GM19043 (cell line): ENCODE data around the gene IRX6.

Experiments
- ATAC-seq: cut with Tn5 transposase; IDR thresholded peaks from one replicate; pipeline ENCODE4 v1.9.1; 2021; ENCODE audit warnings: low read depth; ENCODE audit not compliant: unreplicated experiment

IRX6 gene

GRCh38 chr16:55359946-55360345 lies 35.9 kb downstream of the IRX6 start:
- ATAC-seq, result no peak

- ATAC-seq, result no peak
Observed at GRCh38 chr16:55364811-55365210, 40.8 kb downstream of the IRX6 start.

DNA sequence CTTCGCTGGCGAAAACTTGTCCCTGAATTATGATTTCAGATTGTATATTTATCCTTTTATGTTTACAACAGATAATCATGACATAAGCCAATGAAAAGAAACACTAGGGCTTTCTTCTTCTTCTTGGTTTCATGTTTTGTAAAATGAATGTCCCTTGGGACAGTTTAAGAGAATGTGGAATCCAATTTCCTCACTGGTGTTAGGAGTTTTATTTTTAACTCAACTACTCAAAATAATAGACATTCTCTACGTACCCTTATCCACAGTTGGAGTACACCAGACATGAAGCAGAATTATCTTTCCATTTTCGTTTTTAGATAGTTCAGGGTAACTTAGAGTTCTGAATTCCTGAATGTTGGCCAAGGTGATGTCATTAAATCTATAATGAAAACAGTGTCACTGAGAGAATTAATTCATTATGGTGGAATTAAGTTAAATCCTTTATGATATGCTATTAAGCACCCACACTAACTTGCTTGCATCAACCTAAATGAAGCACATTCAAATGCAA lies 43.4 kb downstream of the IRX6 start:
- ATAC-seq, result no peak

- no peak for ATAC-seq
Observed at GRCh38 chr16:55367866-55368603, 44.0 kb downstream of the IRX6 start.

DNA sequence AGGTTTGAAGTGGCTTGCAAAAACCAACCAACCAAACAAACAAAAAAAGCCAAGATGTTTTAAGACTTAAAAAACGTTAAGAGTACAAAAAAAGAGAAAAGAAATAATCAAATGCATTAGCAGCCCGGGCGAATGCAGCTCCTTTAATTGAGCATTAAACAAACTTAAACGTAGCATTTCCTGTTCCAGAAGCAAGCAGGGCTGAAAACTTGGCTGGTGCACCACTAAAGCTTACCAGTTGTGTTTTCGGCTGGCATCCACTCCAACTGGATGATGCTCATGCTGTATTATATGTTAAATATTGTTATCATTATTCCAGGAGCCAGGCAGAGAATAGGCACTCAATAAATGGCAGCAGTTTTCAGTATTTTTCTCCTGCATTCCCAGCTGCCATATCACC lies 45.1 kb downstream of the IRX6 start:
- ATAC-seq, result no peak

DNA sequence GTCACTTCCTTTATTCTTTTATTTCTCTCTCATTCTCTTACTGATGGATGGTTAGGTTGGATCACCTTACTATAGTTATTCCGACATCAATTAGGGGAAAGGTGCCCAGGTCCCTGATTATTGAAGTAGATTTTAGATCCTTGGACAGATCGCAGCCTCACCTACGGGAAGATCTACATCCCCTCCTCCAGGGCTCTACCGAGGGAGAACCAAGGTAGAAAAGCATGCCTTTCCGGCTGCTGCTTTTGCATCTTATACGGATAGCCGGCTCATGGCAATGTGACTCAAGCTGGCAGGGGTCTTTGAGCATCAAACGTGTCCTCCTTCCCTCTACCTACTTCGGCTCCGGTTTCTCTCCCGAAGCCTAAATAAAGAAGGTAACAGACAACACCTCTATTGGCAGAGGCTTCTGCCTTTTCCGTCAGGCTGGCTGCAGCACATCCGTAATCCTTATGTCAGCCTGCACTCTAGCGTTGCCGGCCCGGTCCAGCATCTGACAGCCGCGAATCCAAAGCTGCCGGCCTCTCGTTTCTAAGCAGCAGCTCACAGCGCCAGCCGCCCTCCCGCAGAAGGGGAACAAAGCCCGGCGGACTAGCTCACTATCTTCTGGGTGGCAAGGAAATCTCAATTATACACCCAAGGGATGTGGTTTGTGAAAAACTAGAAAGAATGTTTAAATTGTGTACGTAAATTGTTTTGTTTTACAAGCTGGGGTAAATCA lies 46.9 kb downstream of the IRX6 start:
- ATAC-seq, result no peak

DNA sequence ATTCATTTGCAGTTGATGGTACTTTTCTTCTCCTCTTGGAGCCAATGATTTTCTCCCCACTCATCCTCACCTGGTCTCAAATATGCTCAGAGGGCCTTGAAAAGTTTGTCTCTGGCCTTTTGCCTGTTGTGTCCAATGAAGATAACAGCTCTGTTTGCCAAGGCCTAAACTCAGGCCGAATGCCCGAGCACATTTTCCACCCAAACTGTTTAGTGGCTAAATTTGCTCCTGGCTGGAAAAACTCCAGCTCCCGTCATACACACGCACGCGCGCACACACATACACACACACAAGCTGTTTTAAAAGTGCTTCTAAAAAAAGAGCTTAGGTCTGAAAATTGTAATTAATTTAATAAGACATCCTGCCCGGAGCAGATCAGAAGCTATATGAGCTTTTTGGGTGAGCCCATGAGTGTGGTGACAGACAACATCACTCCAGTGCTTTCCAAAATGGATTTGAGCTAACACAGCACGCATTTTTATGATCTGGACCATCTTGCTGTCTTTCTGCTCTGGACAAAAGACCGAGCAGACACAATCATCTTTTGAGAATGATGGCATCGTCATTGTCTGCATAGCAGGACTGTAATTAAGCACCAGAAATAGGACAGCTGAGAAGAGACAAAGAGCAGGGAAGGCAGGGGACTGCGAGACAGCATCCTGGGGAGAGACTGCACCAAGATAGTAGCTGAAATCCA lies 48.9 kb downstream of the IRX6 start:
- no peak for ATAC-seq

GRCh38 chr16:55373489-55373832 lies 49.5 kb downstream of the IRX6 start:
- ATAC-seq, result no peak

DNA sequence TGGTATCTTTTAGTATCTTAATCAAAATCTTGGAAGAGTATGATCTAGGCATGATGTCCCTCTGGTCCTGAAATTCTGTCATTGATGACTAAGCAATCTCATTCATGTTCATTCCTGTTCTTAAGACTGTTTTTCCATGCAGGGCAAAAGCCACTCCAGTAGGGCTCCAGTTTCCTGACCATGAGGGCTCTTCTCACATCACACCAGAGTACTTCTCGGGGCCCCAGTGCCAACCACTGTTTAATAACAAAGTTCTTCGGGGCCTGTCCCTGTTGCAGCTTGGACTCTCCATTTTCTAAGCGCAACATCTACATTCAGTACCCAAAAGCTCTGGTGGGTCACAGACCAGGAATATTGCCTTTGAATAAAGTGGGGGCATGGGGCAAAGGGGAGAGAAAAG lies 52.0 kb downstream of the IRX6 start:
- no peak for ATAC-seq

- no peak for ATAC-seq
Observed at GRCh38 chr16:55376567-55377167, 52.7 kb downstream of the IRX6 start.

- ATAC-seq, result no peak
Observed at GRCh38 chr16:55377840-55378239, 53.8 kb downstream of the IRX6 start.

- no peak for ATAC-seq
Observed at GRCh38 chr16:55378616-55379015, 54.6 kb downstream of the IRX6 start.

- ATAC-seq, result no peak
Observed at GRCh38 chr16:55379371-55379770, 55.4 kb downstream of the IRX6 start.

GRCh38 chr16:55379876-55380390 lies 55.9 kb downstream of the IRX6 start:
- ATAC-seq, result no peak
